K562 (cell line): ENCODE data around the gene GPR107. TPM values are rescaled to one million over a fixed set of nuclear protein-coding genes. Genes with fewer than 3 reads are reported as not detected.

Source experiments
- ARID1B ChIP-seq: fragments of 450-650 bp; IDR thresholded peaks from 2 replicates; pipeline ENCODE4 v1.6.1; 2016; ENCODE audit warnings: antibody characterized with exemption, mild to moderate bottlenecking, inconsistent platforms
- CHD4 ChIP-seq: fragments of 200-600 bp; sonication (generic); IDR thresholded peaks from 3 replicates; pipeline ENCODE4 v1.6.1; 2012; ENCODE audit warnings: low read depth, mild to moderate bottlenecking, mixed read lengths, low read length, inconsistent platforms; ENCODE audit not compliant: insufficient read depth, insufficient replicate concordance, poor library complexity, severe bottlenecking
- ETV1 ChIP-seq: fragments of 450-650 bp; conservative IDR thresholded peaks from 2 replicates; pipeline ENCODE4 v1.6.1; 2016; ENCODE audit warnings: missing genetic modification characterization, control low read depth, low read depth, missing compliant biosample characterization
- GABPB2 ChIP-seq: fragments of 250-450 bp; sonication (Bioruptor Pico); conservative IDR thresholded peaks from 2 replicates; pipeline ENCODE4 v1.5.1; 2021; ENCODE audit warnings: mild to moderate bottlenecking
- HLTF ChIP-seq: fragments of 450-650 bp; IDR thresholded peaks from 2 replicates; pipeline ENCODE4 v1.6.1; 2016
- HMGXB4 ChIP-seq: sonication (generic); formaldehyde crosslinking; IDR thresholded peaks from 2 replicates; pipeline ENCODE4 v1.8.1; 2023; ENCODE audit warnings: mild to moderate bottlenecking, missing genetic modification reagents
- IFI16 ChIP-seq: fragments of 250-450 bp; sonication (Bioruptor Pico); IDR thresholded peaks from 2 replicates; pipeline ENCODE4 v2.1.2; 2022; ENCODE audit warnings: mild to moderate bottlenecking, inconsistent platforms
- JUND ChIP-seq, 2 experiments: IDR thresholded peaks; 2 replicates in 1 of 2; 3 replicates in 1 of 2; pipeline ENCODE4 v1.6.1; 2011; ENCODE audit warnings: borderline replicate concordance in 2 of 2, low read depth in 2 of 2, low read length in 2 of 2, improper control_type of control experiment in 1 of 2, missing biosample characterization in 1 of 2, missing genetic modification characterization in 1 of 2, missing genetic modification reagents in 1 of 2
- NEUROD1 ChIP-seq: fragments of 150-350 bp; IDR thresholded peaks from 2 replicates; pipeline ENCODE4 v1.6.1; 2014; ENCODE audit warnings: borderline replicate concordance, low read length, low read depth; ENCODE audit not compliant: partially characterized antibody
- RREB1 ChIP-seq: fragments of 250-450 bp; sonication (Bioruptor Pico); IDR thresholded peaks from 2 replicates; pipeline ENCODE4 v1.4.0; 2020
- SETDB1 ChIP-seq: IDR thresholded peaks from one replicate; pipeline ENCODE4 v1.6.1; 2012; ENCODE audit warnings: low read length, control low read depth, inconsistent platforms
- SMC3 ChIP-seq: conservative IDR thresholded peaks from 2 replicates; pipeline ENCODE4 v1.6.1; 2011; ENCODE audit warnings: low read depth, low read length, improper control_type of control experiment; ENCODE audit not compliant: insufficient read depth
- SNAPC5 ChIP-seq: fragments of 250-450 bp; sonication (Bioruptor Pico); IDR thresholded peaks from 2 replicates; pipeline ENCODE4 v1.8.0; 2021; ENCODE audit warnings: moderate library complexity, mild to moderate bottlenecking, inconsistent platforms
- TAF7 ChIP-seq: fragments of 450-650 bp; IDR thresholded peaks from 2 replicates; pipeline ENCODE4 v1.6.1; 2016; ENCODE audit warnings: missing genetic modification characterization, missing compliant biosample characterization
- TGIF2 ChIP-seq: sonication (generic); formaldehyde crosslinking; IDR thresholded peaks from 2 replicates; pipeline ENCODE4 v1.8.1; 2022; ENCODE audit warnings: mild to moderate bottlenecking, missing genetic modification reagents, moderate library complexity
- ZFP91 ChIP-seq: sonication (generic); formaldehyde crosslinking; IDR thresholded peaks from 2 replicates; pipeline ENCODE4 v1.8.0; 2022; ENCODE audit warnings: mild to moderate bottlenecking, missing genetic modification reagents
- polyA plus RNA-seq, 8 experiments: library from polyadenylated mRNA; depleted of rRNA in 4 of 8; stranded (reverse) in 5 of 8; unstranded in 3 of 8; fragments of >200 nt; fragmentation: Nextera tagmentation in 2 of 8; fragmentation: Illumina TruSeq in 1 of 8; extraction: Ambion mirVana in 2 of 8; extraction: Trizol in 1 of 8; gene quantifications; 2 replicates each; pipeline versions ENCODE4 v1.2.1 to v1.2.3, GENCODE V29; 2011 to 2014; ENCODE audit warnings: inconsistent platforms in 1 of 8, missing spikeins in 1 of 8
- total RNA-seq, 7 experiments: library from RNA; depleted of rRNA in 6 of 7; stranded (reverse); fragments of >200 nt in 6 of 7; fragmentation: Illumina TruSeq in 2 of 7; extraction: Trizol in 2 of 7; gene quantifications; 2 replicates each; pipeline versions ENCODE4 v1.2.1 to v1.2.3, GENCODE V29; 2011 to 2021; ENCODE audit warnings: low replicate concordance in 1 of 7

GPR107 gene
- total and polyA plus RNA-seq, 9 of the 15 experiments (the other 6 are each of a cell fraction or from before 2014, with no cell fraction given): 3.2 to 34.6 (median 14.4) TPM

GRCh38 chr9:130043654-130044623, 9.8 kb upstream of the GPR107 start (continued):
- no peak for TF ChIP-seq JUND (IDR thresholded peaks at IDR 0.05; ENCODE audit: borderline replicate concordance, low read depth, low read length)
- no peak for TF ChIP-seq JUND (tag; IDR thresholded peaks at IDR 0.05; ENCODE audit: borderline replicate concordance, low read depth, low read length)
- no peak for TF ChIP-seq GABPB2 (CRISPR knock-in tag)
- no peak for TF ChIP-seq CHD4
- no peak for TF ChIP-seq ETV1
- no peak for TF ChIP-seq HLTF
- no peak for TF ChIP-seq TAF7 (tag)
- TF ChIP-seq ZFP91 (CRISPR knock-in tag): no peak
- TF ChIP-seq SETDB1: no peak
- peak; percentile 59 for TF ChIP-seq ARID1B
- TF ChIP-seq NEUROD1: no peak
- no peak for TF ChIP-seq HMGXB4 (CRISPR knock-in tag)
- no peak for TF ChIP-seq RREB1
- TF ChIP-seq SNAPC5: no peak
- TF ChIP-seq TGIF2 (CRISPR knock-in tag): no peak
- no peak for TF ChIP-seq IFI16 (CRISPR knock-in tag)
- no peak for TF ChIP-seq SMC3
